Lung (tissue), 13 donors: ENCODE results near the gene KCNRG. TPM values are rescaled to one million over a fixed set of nuclear protein-coding genes. Genes with fewer than 3 reads are reported as not detected.

Experiments used
- ATAC-seq: fragments of 200-7000 bp; cut with Tn5 transposase; one replicate; pipeline ENCODE4 v1.9.1; 2020; ENCODE audit warnings: moderate number of reproducible peaks; ENCODE audit not compliant: insufficient read depth, low FRiP score
- DNase-seq, 3 donors: peaks; one replicate each; pipeline ENCODE4 v3.0.0-alpha.2; 2013 to 2017
- H3K27ac ChIP-seq, 2 donors: one replicate each; pipeline ENCODE4 v1.5.1; 2013; ENCODE audit warnings: mild to moderate bottlenecking in 2 of 2, moderate library complexity in 2 of 2, control low read depth in 1 of 2, inconsistent platforms in 1 of 2, low read depth in 1 of 2, low read length in 1 of 2
- H3K27me3 ChIP-seq, 3 donors: one replicate each; pipeline ENCODE4 v1.5.1; 2013; ENCODE audit warnings: low read length in 2 of 3; ENCODE audit not compliant: control insufficient read depth in 3 of 3, insufficient read depth in 3 of 3
- H3K36me3 ChIP-seq, 4 donors: one replicate each; pipeline ENCODE4 v1.5.1; 2013; ENCODE audit warnings: low read length in 4 of 4, mild to moderate bottlenecking in 1 of 4, moderate library complexity in 1 of 4; ENCODE audit not compliant: control insufficient read depth in 4 of 4, insufficient read depth in 4 of 4
- H3K4me1 ChIP-seq, 5 donors: one replicate each; pipeline ENCODE4 v1.5.1; 2013; ENCODE audit warnings: low read length in 5 of 5, mild to moderate bottlenecking in 2 of 5, moderate library complexity in 1 of 5; ENCODE audit not compliant: control insufficient read depth in 5 of 5, insufficient read depth in 5 of 5
- H3K4me3 ChIP-seq: one replicate; pipeline ENCODE4 v1.5.1; 2013; ENCODE audit warnings: mild to moderate bottlenecking, control low read depth, moderate library complexity
- H3K9ac ChIP-seq, 2 donors: one replicate each; pipeline ENCODE4 v1.5.1; 2013; ENCODE audit warnings: low read length in 2 of 2, control low read depth in 1 of 2; ENCODE audit not compliant: insufficient read depth in 1 of 2
- H3K9me3 ChIP-seq, 4 donors: one replicate each; pipeline ENCODE4 v1.5.1; 2013; ENCODE audit warnings: low read length in 3 of 4, mild to moderate bottlenecking in 1 of 4, moderate library complexity in 1 of 4; ENCODE audit not compliant: control insufficient read depth in 4 of 4, insufficient read depth in 3 of 4
- CTCF ChIP-seq: IDR thresholded peaks from 2 replicates; pipeline ENCODE4 v1.5.1; 2012; ENCODE audit warnings: mild to moderate bottlenecking; ENCODE audit errors: control extremely low read depth, extremely low read depth
- WGBS, 2 donors: extraction: QIAGEN DNeasy Blood & Tissue Kit; methylation state at CpG; one replicate each; pipeline ENCODE4 v1.1.7; 2013; 5-methylcytosine and 5-hydroxymethylcytosine counted together
- polyA plus RNA-seq, 2 donors: library from polyadenylated mRNA; stranded (reverse); fragments of 200-250 nt; gene quantifications; one replicate each; pipeline ENCODE4 v1.2.1, GENCODE V29; 2013
- small RNA-seq: library from RNA; depleted of rRNA; stranded (forward); fragments of <200 nt; gene quantifications from one replicate; pipeline ENCODE3, GENCODE V24; 2014; ENCODE audit warnings: low replicate concordance
- total RNA-seq, 2 donors: library from RNA; depleted of rRNA in 1 of 2; stranded (reverse); fragments of >200 nt in 1 of 2; gene quantifications; one replicate each; pipeline ENCODE4 v1.2.1, GENCODE V29; 2014 to 2021
- donor health status: control.
- donor health status: control.
- donor health status: Bipolar disorder and iron deficiency.
- donor health status: healthy.
- donor health status: DM: yes; HTN: yes; CAD: no.

KCNRG gene
- total and polyA plus RNA-seq, 4 donors: 2.9 to 13.6 (median 6.9) TPM

GRCh38 chr13:50069261-50069660 is 54.0 kb downstream of the KCNRG start:
- peak in 2 of 3 donors; percentile 46 to 61 for DNase-seq
- H3K27me3 ChIP-seq: no peaks in the 10 kb centered on the region
- H3K9me3 ChIP-seq: no peaks in the 10 kb centered on the region
- no peak for ATAC-seq
- no peak overlapping the region for H3K9ac ChIP-seq
- peaks cover 0 to 26% (median 10%) of the 10 kb centered on the region in 4 donors for H3K36me3 ChIP-seq
- no peak overlapping the region for H3K4me3 ChIP-seq
- peaks cover 0 to 18% (median 0%) of the 10 kb centered on the region in 5 donors for H3K4me1 ChIP-seq
- no peak for TF ChIP-seq CTCF
- no peak overlapping the region for H3K27ac ChIP-seq
- WGBS, 2 donors: 69 to 79% methylated on average over 1 of the region's 1 CpG

- Histone ChIP-seq H3K27me3 (no peaks in the 10 kb centered on the region), H3K4me1 (peaks cover 0 to 23% (median 0%) of the 10 kb centered on the region in 5 donors), H3K36me3 (peaks cover 0 to 26% (median 10%) of the 10 kb centered on the region in 4 donors), H3K4me3 (no peak overlapping the region), H3K9ac (no peak overlapping the region), H3K9me3 (no peaks in the 10 kb centered on the region), H3K27ac (no peak overlapping the region)
- no peak for ATAC-seq
- no peak for DNase-seq
- no peak for TF ChIP-seq CTCF
These were observed 54.9 kb downstream of the KCNRG start for GRCh38 chr13:50070186-50070585.

Small RNAs within 50 kb of the gene (small RNA-seq; reads per million reads assigned to genes)
- gene MIR16-1 (2.3 reads per million, percentile 91 among the genes with 10 or more reads in this experiment), gene MIR3613 (1.9 reads per million, percentile 90 among the genes with 10 or more reads in this experiment), gene RF02105 (not detected), gene RF02106 (not detected), gene RF02107 (not detected), gene RF02108 (not detected)

Other genes starting within 250 kb of the KCNRG start
- 10 to 100 TPM; 30.6 to 41.6 TPM for gene KPNA3, start 222.8 kb upstream of the KCNRG start, total RNA-seq
- 10 to 100 TPM; 16.2 to 17.7 TPM for gene KPNA3, start 222.8 kb upstream of the KCNRG start, polyA plus RNA-seq
- 10 to 100 TPM; 12.0 to 14.3 TPM for gene SPRYD7, start 79.1 kb upstream of the KCNRG start, total RNA-seq
- gene SPRYD7, start 79.1 kb upstream of the KCNRG start, polyA plus RNA-seq: 10 to 100 TPM in 1 of 2 donors, 1 to 10 TPM in 1; 8.2 to 16.8 TPM
- gene TRIM13, start 18.4 kb upstream of the KCNRG start, total RNA-seq: 10 to 100 TPM; 27.3 to 45.4 TPM
- 10 to 100 TPM; 14.9 to 33.0 TPM for gene TRIM13, start 18.4 kb upstream of the KCNRG start, polyA plus RNA-seq